SK-N-MC (cell line): ENCODE measurements around the gene HNRNPC.
"Not testable (repeated sequence)": the region's sequence is repeated elsewhere in the genome, so short reads cannot be mapped to it uniquely, and the experiment has no call there.

ENCODE experiments used
- EZH2 ChIP-seq: fragments of 200-600 bp; sonication (generic); IDR thresholded peaks from one replicate; pipeline ENCODE4 v1.6.1; 2017; ENCODE audit warnings: antibody characterized with exemption
- POLR2AphosphoS5 ChIP-seq: IDR thresholded peaks from 2 replicates; pipeline ENCODE4 v1.6.1; 2012; ENCODE audit warnings: mild to moderate bottlenecking, low read depth, low read length, borderline replicate concordance

GRCh38 chr14:21302836-21303140, 33.5 kb upstream of the HNRNPC start:
- TF ChIP-seq EZH2, POLR2AphosphoS5: not testable (repeated sequence)
